DMS 273 (cell line): ENCODE measurements around the gene SPPL2B.

Experiments
- DNase-seq: peaks from one replicate; lab custom pipeline; 2025; ENCODE audit not compliant: unreplicated experiment; lab: John Stamatoyannopoulos, UW

Gene SPPL2B

GRCh38 chr19:2353159-2353886 lies 24.8 kb downstream of the SPPL2B start:
- DNase-seq, result no peak

GRCh38 chr19:2353887-2354592 lies 25.6 kb downstream of the SPPL2B start:
- DNase-seq, result no peak

GRCh38 chr19:2354670-2355069 lies 26.2 kb downstream of the SPPL2B start:
- DNase-seq, result no peak

GRCh38 chr19:2355168-2356035 lies 26.9 kb downstream of the SPPL2B start:
- DNase-seq, result no peak

GRCh38 chr19:2356036-2356646 lies 27.7 kb downstream of the SPPL2B start:
- no peak for DNase-seq

GRCh38 chr19:2357279-2358206 lies 29.1 kb downstream of the SPPL2B start:
- no peak for DNase-seq

GRCh38 chr19:2358548-2359173 lies 30.2 kb downstream of the SPPL2B start:
- no peak for DNase-seq

GRCh38 chr19:2359992-2360685 lies 31.7 kb downstream of the SPPL2B start, which contains the start of gene TMPRSS9:
TMPRSS9 (plus strand) TSS chr19:2360265; CDS start chr19:2389786, 29,521 bp downstream.
- DNase-seq, result no peak

- DNase-seq, result no peak
Measured at GRCh38 chr19:2360833-2361232, 32.3 kb downstream of the SPPL2B start.

- DNase-seq, result no peak
Measured at GRCh38 chr19:2361246-2362045, 33.0 kb downstream of the SPPL2B start.

GRCh38 chr19:2362046-2362969 lies 33.8 kb downstream of the SPPL2B start:
- DNase-seq, result no peak

- no peak for DNase-seq
Measured at GRCh38 chr19:2362970-2363300, 34.5 kb downstream of the SPPL2B start.

- DNase-seq, result no peak
Measured at GRCh38 chr19:2363419-2363818, 34.9 kb downstream of the SPPL2B start.

- no peak for DNase-seq
Measured at GRCh38 chr19:2365201-2365970, 36.9 kb downstream of the SPPL2B start.

- DNase-seq, result no peak
Measured at GRCh38 chr19:2371656-2372055, 43.2 kb downstream of the SPPL2B start.

GRCh38 chr19:2372076-2372612 lies 43.7 kb downstream of the SPPL2B start:
- no peak for DNase-seq
